GM13977 (cell line): ENCODE data around the gene MEIS2.

Source experiments
- DNase-seq: peaks from one replicate; pipeline ENCODE4 v3.0.0; 2012; ENCODE audit warnings: low spot score
- CTCF ChIP-seq: IDR thresholded peaks from 2 replicates; pipeline ENCODE4 v1.5.1; 2012; ENCODE audit warnings: mild to moderate bottlenecking, control low read depth; ENCODE audit not compliant: insufficient read depth; ENCODE audit errors: extremely low read depth, missing control alignments
- in situ Hi-C: fragments of 300-500 bp; cut with MboI; formaldehyde crosslinking; loops from one replicate; pipeline ENCODE4 v1.12.0; 2022; ENCODE audit warnings: low sequenced_read_pairs, low pct_unique_long_range_greater_than_20kb, mixed read lengths, inconsistent platforms; ENCODE audit not compliant: unreplicated experiment

Gene MEIS2

GRCh38 chr15:36978625-36979024, 121.7 kb downstream of the MEIS2 start:
- in situ Hi-C loops = no loop called here
- no peak for TF ChIP-seq CTCF
- DNase-seq = no peak

GRCh38 chr15:36978126-36978525, 122.2 kb downstream of the MEIS2 start:
- no peak for TF ChIP-seq CTCF
- in situ Hi-C loops = no loop called here
- DNase-seq = no peak

GRCh38 chr15:36977659-36978058, 122.7 kb downstream of the MEIS2 start:
- in situ Hi-C loops = no loop called here
- no peak for TF ChIP-seq CTCF
- no peak for DNase-seq

GRCh38 chr15:36972704-36973103, 127.6 kb downstream of the MEIS2 start:
- no peak for DNase-seq
- TF ChIP-seq CTCF = no peak
- in situ Hi-C loops = no loop called here

- no peak for TF ChIP-seq CTCF
- in situ Hi-C loops = no loop called here
- DNase-seq = no peak
Measured at GRCh38 chr15:36970522-36970921, 129.8 kb downstream of the MEIS2 start.

GRCh38 chr15:36967929-36968328, 132.4 kb downstream of the MEIS2 start:
- TF ChIP-seq CTCF = no peak
- DNase-seq = no peak
- in situ Hi-C loops = no loop called here

GRCh38 chr15:36966708-36967107, 133.6 kb downstream of the MEIS2 start:
- DNase-seq = no peak

More at GRCh38 chr15:36966708-36967107, 133.6 kb downstream of the MEIS2 start:
- in situ Hi-C loops = no loop called here
- TF ChIP-seq CTCF = no peak
